ENCODE data around the gene CLCN1. TPM values are rescaled to one million over a fixed set of nuclear protein-coding genes. Genes with fewer than 3 reads are reported as not detected.

The CLCN1 gene
- total RNA-seq, 1 experiment from 2014 or later, result 0.13 TPM

- Histone ChIP-seq H3T11ph (ENCODE audit: low read length) (no peak overlapping the region), H3K9me3 (ENCODE audit: control insufficient read depth, low read depth, low read length) (peaks cover 10% of the 10 kb centered on the region), H2BK120ac (ENCODE audit: low read depth, low read length, poor library complexity, severe bottlenecking) (no peak overlapping the region), H3K23ac (ENCODE audit: insufficient read length, low read depth, low read length) (no peak overlapping the region), H3K79me1 (ENCODE audit: insufficient read depth, low read depth, low read length, poor library complexity, severe bottlenecking) (no peaks in the 10 kb centered on the region), H2AK5ac (ENCODE audit: insufficient read length, low read length) (no peak overlapping the region), H4K91ac (ENCODE audit: insufficient read length, low read depth, low read length) (no peak overlapping the region), H4K20me1 (ENCODE audit: control insufficient read depth, insufficient read depth, insufficient read length) (no peaks in the 10 kb centered on the region), H3K4me2 (ENCODE audit: insufficient read depth, insufficient read length, low read length) (peak overlapping the region; percentile 61), H4K8ac (replicated peaks; ENCODE audit: insufficient read length, low read depth, low read length) (no peak overlapping the region), H3K14ac (ENCODE audit: insufficient read depth, low read length) (no peak overlapping the region), H2BK5ac (ENCODE audit: insufficient read length, low read length) (no peak overlapping the region), H3K4me1 (ENCODE audit: insufficient read depth, low read length) (peaks cover 9% of the 10 kb centered on the region; the same call in 1 of the 2 replicates), H2BK20ac (ENCODE audit: low read depth, low read length, poor library complexity, severe bottlenecking) (no peak overlapping the region), H2BK15ac (ENCODE audit: low read depth, low read length) (no peak overlapping the region), H3K9ac (ENCODE audit: extremely low read depth, insufficient read length, low read length) (no peak overlapping the region), H3K4ac (ENCODE audit: low read depth, low read length) (no peak overlapping the region), H3K23me2 (ENCODE audit: insufficient read length, low read depth, low read length, poor library complexity, severe bottlenecking) (peaks cover 10% of the 10 kb centered on the region), H3K27me3 (ENCODE audit: insufficient read depth, low read length) (peaks cover 10% of the 10 kb centered on the region; the same call in 1 of the 2 replicates), H2BK12ac (ENCODE audit: insufficient read length, low read depth, low read length) (no peak overlapping the region), H3K18ac (ENCODE audit: insufficient read length, low read depth, low read length) (no peak overlapping the region), H2AFZ (ENCODE audit: low read length) (no peak overlapping the region), H4K5ac (ENCODE audit: insufficient read length, low read depth, low read length) (no peak overlapping the region), H3K56ac (ENCODE audit: insufficient read length, low read depth, low read length) (no peak overlapping the region), H3K79me2 (ENCODE audit: insufficient read depth, low read length) (peaks cover 16% of the 10 kb centered on the region; the same call in 1 of the 2 replicates), H3K27ac (ENCODE audit: insufficient read length, low read depth, low read length) (no peak overlapping the region)
- DNase-seq, result no peak
- no peak for TF ChIP-seq CTCF (conservative IDR thresholded peaks at IDR 0.05)
- Mint-ChIP-seq H3K27me3 (ENCODE audit: low read depth) (peaks cover 41% of the 10 kb centered on the region), H3K9me3 (peaks cover 12 to 14% of the 10 kb centered on the region in 2 experiments), H3K4me1 (peaks cover 40 to 46% of the 10 kb centered on the region in 2 experiments), H3K4me3 (no peak overlapping the region; a peak in 1 of 5 replicates), H3K36me3 (ENCODE audit: insufficient read depth in 1 of 3, low read depth in 3 of 3) (peaks cover 17 to 29% (median 22%) of the 10 kb centered on the region in 3 experiments), H3K27ac (no peak overlapping the region)
- no CpG with 5 or more reads among the region's 11 CpGs for WGBS (ENCODE audit: extremely low coverage, insufficient read length, low lambda C conversion rate)
Observed at GRCh38 chr7:143285806-143286521, 29.9 kb upstream of the CLCN1 start.
